Astrocyte (in vitro differentiated cells and primary cell): ENCODE results near the gene TSSK1B. TPM values are rescaled to one million over a fixed set of nuclear protein-coding genes. Genes with fewer than 3 reads are reported as not detected.
"Not testable (repeated sequence)": the region's sequence is repeated elsewhere in the genome, so short reads cannot be mapped to it uniquely, and the experiment has no call there.

Experiments used
- DNase-seq: peaks from one replicate; pipeline ENCODE4 v3.0.0-alpha.2; 2010; ENCODE audit warnings: low read depth
- FAIRE-seq: peaks from 2 replicates; lab custom pipeline; 2011; peaks lifted over from hg19 to GRCh38; lab: Jason Lieb, UNC
- H2AFZ ChIP-seq: 2 replicates; pipeline ENCODE4 v1.6.0; 2012; ENCODE audit warnings: low read depth, low read length, inconsistent platforms
- H3K27ac ChIP-seq: 2 replicates; pipeline ENCODE4 v1.5.1; 2011; ENCODE audit warnings: low read depth, low read length, inconsistent platforms
- H3K27me3 ChIP-seq: 2 replicates; pipeline ENCODE4 v1.6.0; 2011; ENCODE audit warnings: low read length, inconsistent platforms; ENCODE audit not compliant: insufficient read depth
- H3K36me3 ChIP-seq: 2 replicates; pipeline ENCODE4 v1.5.1; 2011; ENCODE audit warnings: low read length, inconsistent platforms; ENCODE audit not compliant: insufficient read depth
- H3K4me1 ChIP-seq: 2 replicates; pipeline ENCODE4 v1.5.1; 2011; ENCODE audit warnings: low read length, inconsistent platforms; ENCODE audit not compliant: insufficient read depth
- H3K4me2 ChIP-seq: 2 replicates; pipeline ENCODE4 v1.6.0; 2012; ENCODE audit warnings: low read length, inconsistent platforms
- H3K4me3 ChIP-seq: 2 replicates; pipeline ENCODE4 v1.5.1; 2011; ENCODE audit warnings: low read depth, mild to moderate bottlenecking, low read length, inconsistent platforms; ENCODE audit not compliant: insufficient read depth
- H3K79me2 ChIP-seq: 2 replicates; pipeline ENCODE4 v1.6.0; 2012; ENCODE audit warnings: mild to moderate bottlenecking, low read length, inconsistent platforms; ENCODE audit not compliant: insufficient read depth
- H3K9ac ChIP-seq: 2 replicates; pipeline ENCODE4 v1.6.0; 2012; ENCODE audit warnings: mild to moderate bottlenecking, low read length, inconsistent platforms
- H3K9me3 ChIP-seq: 2 replicates; pipeline ENCODE4 v1.5.1; 2012; ENCODE audit warnings: low read depth, mild to moderate bottlenecking, low read length, inconsistent platforms; ENCODE audit not compliant: insufficient read depth
- H4K20me1 ChIP-seq: 2 replicates; pipeline ENCODE4 v1.6.0; 2012; ENCODE audit warnings: low read length, inconsistent platforms; ENCODE audit not compliant: insufficient read depth
- H3K27ac Mint-ChIP-seq: one replicate; pipeline ENCODE4 v1.8.0; 2021; ENCODE audit warnings: mild to moderate bottlenecking, mixed read lengths; ENCODE audit not compliant: unreplicated experiment
- H3K27me3 Mint-ChIP-seq: one replicate; pipeline ENCODE4 v1.8.0; 2021; ENCODE audit warnings: low read depth, mixed read lengths; ENCODE audit not compliant: unreplicated experiment
- H3K36me3 Mint-ChIP-seq: one replicate; pipeline ENCODE4 v1.8.0; 2021; ENCODE audit warnings: low read depth, mixed read lengths; ENCODE audit not compliant: unreplicated experiment
- H3K4me1 Mint-ChIP-seq: one replicate; pipeline ENCODE4 v1.8.0; 2021; ENCODE audit warnings: low read depth, mixed read lengths; ENCODE audit not compliant: unreplicated experiment
- H3K4me3 Mint-ChIP-seq: one replicate; pipeline ENCODE4 v1.8.0; 2021; ENCODE audit warnings: mild to moderate bottlenecking, moderate library complexity, mixed read lengths; ENCODE audit not compliant: unreplicated experiment
- H3K9me3 Mint-ChIP-seq: one replicate; pipeline ENCODE4 v1.8.0; 2021; ENCODE audit warnings: mild to moderate bottlenecking, mixed read lengths; ENCODE audit not compliant: unreplicated experiment
- EZH2 ChIP-seq: IDR thresholded peaks from 2 replicates; pipeline ENCODE4 v1.6.1; 2012; ENCODE audit warnings: mild to moderate bottlenecking, low read length, inconsistent platforms; ENCODE audit not compliant: insufficient read depth
- total RNA-seq: library from RNA; stranded (reverse); gene quantifications from 2 replicates; pipeline ENCODE4 v1.2.1, GENCODE V29; 2021
- TF ChIP-seq, protein P1 (sequence below): IDR thresholded peaks from 2 replicates; pipeline ENCODE4 v1.5.1; 2011; ENCODE audit warnings: low read depth, mild to moderate bottlenecking, inconsistent platforms, low read length, moderate library complexity; ENCODE audit not compliant: insufficient read depth

TSSK1B gene
- total RNA-seq, 1 donor from 2014 or later, result 0.20 TPM

DNA sequence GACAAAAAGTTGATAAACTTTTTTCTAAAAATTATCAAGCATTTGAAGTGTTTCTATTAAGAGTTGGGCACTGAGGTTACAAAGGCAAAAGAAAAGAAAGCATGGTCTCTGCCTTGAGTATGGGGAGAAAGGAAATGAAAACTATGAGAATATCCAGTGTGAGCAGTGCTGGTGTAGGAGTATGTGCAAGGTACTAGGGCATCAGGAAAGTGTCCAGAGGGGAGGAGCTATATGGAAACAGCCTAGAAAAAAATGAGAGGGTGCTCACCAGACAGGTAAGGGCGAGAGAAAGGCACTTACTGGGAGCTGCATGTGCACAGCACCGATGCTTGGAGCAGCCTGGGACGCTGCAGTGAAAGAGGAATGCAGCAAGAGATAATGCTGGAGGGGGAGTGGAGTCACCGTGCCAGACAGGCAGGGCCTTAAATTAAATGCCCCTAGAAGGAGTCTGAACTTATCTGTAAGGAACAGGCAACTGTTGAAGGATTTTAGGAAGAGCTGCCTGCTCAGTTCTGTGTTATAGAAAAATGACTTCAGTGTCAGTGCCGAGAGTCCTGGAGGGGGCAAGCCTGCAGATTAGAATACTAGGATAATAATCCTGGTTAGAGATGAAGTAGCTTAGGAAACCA lies 39.4 kb upstream of the TSSK1B start:
- Histone ChIP-seq H3K79me2 (no peaks in the 10 kb centered on the region), H3K4me3 (no peak overlapping the region), H3K4me1 (no peaks in the 10 kb centered on the region), H3K27ac (no peak overlapping the region), H3K4me2 (no peak overlapping the region), H4K20me1 (peaks cover 9% of the 10 kb centered on the region), H3K36me3 (no peaks in the 10 kb centered on the region), H3K9me3 (no peaks in the 10 kb centered on the region), H2AFZ (no peak overlapping the region), H3K27me3 (no peaks in the 10 kb centered on the region), H3K9ac (no peak overlapping the region)
- H3K4me1 Mint-ChIP-seq, result peaks cover 6% of the 10 kb centered on the region
- H3K27me3 Mint-ChIP-seq, result no peaks in the 10 kb centered on the region
- peaks cover 9% of the 10 kb centered on the region for H3K36me3 Mint-ChIP-seq
- no peak overlapping the region for H3K27ac Mint-ChIP-seq
- no peak for DNase-seq
- no peak for FAIRE-seq
- peaks cover 13% of the 10 kb centered on the region for H3K9me3 Mint-ChIP-seq
- TF ChIP-seq, protein P1, sequence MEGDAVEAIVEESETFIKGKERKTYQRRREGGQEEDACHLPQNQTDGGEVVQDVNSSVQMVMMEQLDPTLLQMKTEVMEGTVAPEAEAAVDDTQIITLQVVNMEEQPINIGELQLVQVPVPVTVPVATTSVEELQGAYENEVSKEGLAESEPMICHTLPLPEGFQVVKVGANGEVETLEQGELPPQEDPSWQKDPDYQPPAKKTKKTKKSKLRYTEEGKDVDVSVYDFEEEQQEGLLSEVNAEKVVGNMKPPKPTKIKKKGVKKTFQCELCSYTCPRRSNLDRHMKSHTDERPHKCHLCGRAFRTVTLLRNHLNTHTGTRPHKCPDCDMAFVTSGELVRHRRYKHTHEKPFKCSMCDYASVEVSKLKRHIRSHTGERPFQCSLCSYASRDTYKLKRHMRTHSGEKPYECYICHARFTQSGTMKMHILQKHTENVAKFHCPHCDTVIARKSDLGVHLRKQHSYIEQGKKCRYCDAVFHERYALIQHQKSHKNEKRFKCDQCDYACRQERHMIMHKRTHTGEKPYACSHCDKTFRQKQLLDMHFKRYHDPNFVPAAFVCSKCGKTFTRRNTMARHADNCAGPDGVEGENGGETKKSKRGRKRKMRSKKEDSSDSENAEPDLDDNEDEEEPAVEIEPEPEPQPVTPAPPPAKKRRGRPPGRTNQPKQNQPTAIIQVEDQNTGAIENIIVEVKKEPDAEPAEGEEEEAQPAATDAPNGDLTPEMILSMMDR, result no peak
- no peak overlapping the region for H3K4me3 Mint-ChIP-seq

DNA sequence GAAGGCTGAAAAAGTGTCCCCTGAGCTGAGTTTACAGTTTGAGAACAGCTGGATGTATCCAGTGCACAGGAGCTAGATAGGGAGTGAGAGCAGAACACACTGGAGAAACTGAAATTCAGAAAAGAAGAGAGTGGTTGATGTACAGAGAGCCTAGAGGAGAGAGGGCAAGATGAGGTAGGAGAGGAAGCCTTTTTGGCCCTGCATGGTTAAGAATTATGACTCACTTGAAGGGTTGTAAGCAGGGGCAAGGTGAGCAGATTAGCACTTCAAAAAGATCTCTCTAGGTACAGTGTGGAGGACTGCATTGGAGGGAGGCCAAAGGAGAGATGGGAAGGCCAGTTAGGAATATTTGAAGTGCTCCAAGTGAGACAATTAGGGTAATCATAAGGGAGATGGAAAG lies 28.2 kb upstream of the TSSK1B start:
- H3K27me3 Mint-ChIP-seq, result no peaks in the 10 kb centered on the region
- DNase-seq (no peak), FAIRE-seq (no peak)
- peaks cover 4% of the 10 kb centered on the region for H3K36me3 Mint-ChIP-seq
- H3K36me3 ChIP-seq, result no peaks in the 10 kb centered on the region
- no peak overlapping the region for H3K9ac ChIP-seq
- no peaks in the 10 kb centered on the region for H3K4me1 ChIP-seq
- no peak overlapping the region for H3K4me2 ChIP-seq
- H4K20me1 ChIP-seq, result peaks cover 3% of the 10 kb centered on the region
- H3K27ac ChIP-seq, result no peak overlapping the region
- H3K9me3 ChIP-seq, result no peaks in the 10 kb centered on the region
- TF ChIP-seq EZH2, result no peak
- TF ChIP-seq, protein P1, result no peak
- H3K27me3 ChIP-seq, result no peaks in the 10 kb centered on the region
- no peaks in the 10 kb centered on the region for H3K79me2 ChIP-seq
- H2AFZ ChIP-seq, result no peak overlapping the region
- no peaks in the 10 kb centered on the region for H3K4me1 Mint-ChIP-seq
- no peak overlapping the region for H3K4me3 ChIP-seq
- H3K9me3 Mint-ChIP-seq, result no peaks in the 10 kb centered on the region
- H3K27ac Mint-ChIP-seq, result no peak overlapping the region
- H3K4me3 Mint-ChIP-seq, result no peak overlapping the region

DNA sequence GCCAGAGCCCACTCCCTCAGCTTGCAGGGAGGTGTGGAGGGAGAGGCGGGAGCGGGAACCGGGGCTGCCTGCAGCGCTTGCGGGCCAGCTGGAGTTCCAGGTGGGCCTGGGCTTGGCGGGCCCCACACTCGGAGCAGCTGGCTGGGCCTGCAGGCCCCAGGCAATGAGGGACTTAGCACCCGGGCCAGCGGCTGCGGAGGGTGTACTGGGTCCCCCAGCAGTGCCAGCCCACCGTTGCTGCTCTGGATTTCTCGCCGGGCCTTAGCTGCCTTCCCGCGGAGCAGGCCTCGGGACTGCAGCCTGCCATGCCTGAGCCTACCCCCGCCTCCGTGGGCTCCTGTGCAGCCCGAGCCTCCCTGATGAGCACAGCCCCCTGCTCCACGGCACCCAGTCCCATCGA lies 22.3 kb upstream of the TSSK1B start:
- not testable (repeated sequence) for H3K36me3 ChIP-seq, H3K79me2 ChIP-seq, H3K36me3 Mint-ChIP-seq, H2AFZ ChIP-seq, FAIRE-seq, H3K27me3 Mint-ChIP-seq, H3K4me3 ChIP-seq, H3K27ac ChIP-seq, H3K4me1 Mint-ChIP-seq, H3K9ac ChIP-seq, H3K4me1 ChIP-seq, H3K4me3 Mint-ChIP-seq, H3K9me3 ChIP-seq, H3K9me3 Mint-ChIP-seq, H4K20me1 ChIP-seq, DNase-seq, H3K27me3 ChIP-seq, H3K27ac Mint-ChIP-seq, H3K4me2 ChIP-seq
